Ovary (tissue), 9 donors: ENCODE measurements around the gene IL21R. TPM values are rescaled to one million over a fixed set of nuclear protein-coding genes. Genes with fewer than 3 reads are reported as not detected.

Experiments
- DNase-seq, 5 donors: peaks; one replicate each; pipeline ENCODE4 v3.0.0-alpha.2; 2019 to 2020
- H3K27ac ChIP-seq, 2 donors: fragments of 200-600 bp; one replicate each; pipeline versions ENCODE4 v1.5.1 to v1.8.0; 2019 to 2022
- H3K27me3 ChIP-seq: fragments of 200-600 bp; one replicate; pipeline ENCODE4 v1.8.0; 2022
- H3K36me3 ChIP-seq: fragments of 200-600 bp; sonication (generic); one replicate; pipeline ENCODE4 v1.5.1; 2019
- H3K4me1 ChIP-seq: one replicate; pipeline ENCODE4 v1.8.1; 2013; ENCODE audit warnings: mild to moderate bottlenecking, moderate library complexity; ENCODE audit not compliant: insufficient read depth
- H3K4me3 ChIP-seq: fragments of 200-600 bp; sonication (generic); one replicate; pipeline ENCODE4 v1.5.1; 2017
- H3K9me3 ChIP-seq, 2 donors: fragments of 200-600 bp in 1 of 2; sonication (generic) in 1 of 2; one replicate each; pipeline versions ENCODE4 v1.5.1 to v1.8.1; 2013 to 2019; ENCODE audit warnings: mild to moderate bottlenecking in 1 of 2, moderate library complexity in 1 of 2
- EP300 ChIP-seq: sonication (generic); formaldehyde crosslinking; IDR thresholded peaks from one replicate; pipeline ENCODE4 v1.6.1; 2017; ENCODE audit warnings: antibody characterized with exemption
- POLR2A ChIP-seq: fragments of 450-650 bp; IDR thresholded peaks from one replicate; pipeline ENCODE4 v1.6.1; 2017; ENCODE audit warnings: antibody characterized with exemption, mild to moderate bottlenecking, moderate library complexity
- WGBS, 3 donors: extraction: QIAGEN DNeasy Blood & Tissue Kit in 1 of 3; methylation state at CpG; one replicate each; pipeline versions ENCODE4 v1.1.5 to v1.1.7; 2013 to 2017; 5-methylcytosine and 5-hydroxymethylcytosine counted together
- intact Hi-C, 4 donors: fragments of 100-400 bp; cut with DNase I; formaldehyde crosslinking; loops; one replicate each; pipeline versions ENCODE4 v1.11.0 to v1.15.1; 2022 to 2023
- polyA plus RNA-seq, 2 donors: library from polyadenylated mRNA; stranded (reverse); fragments of 200-250 nt in 1 of 2; fragments of 350-450 nt in 1 of 2; fragmentation: Illumina TruSeq in 1 of 2; extraction: RNeasy Lipid Tissue Mini Kit (QIAGEN cat#74804) in 1 of 2; gene quantifications; one replicate each; pipeline ENCODE4 v1.2.3, GENCODE V29; 2013 to 2014
- total RNA-seq, 7 donors: library from RNA; depleted of rRNA in 2 of 7; stranded (reverse); fragments of >200 nt in 2 of 7; fragmentation: NEBNext Ultra II Directional in 3 of 7; extraction: Animal tissue kit (Norgen Biotek cat#: 25700) in 3 of 7; gene quantifications; one replicate each; pipeline versions ENCODE4 v1.1.0 to v1.2.4, GENCODE V29; 2016 to 2023
- TF ChIP-seq, protein P1 (sequence below), 3 donors: fragments of 450-650 bp in 2 of 3; fragments of 200-600 bp in 1 of 3; IDR thresholded peaks; one replicate each; pipeline versions ENCODE4 v1.5.1 to v1.8.0; 2016 to 2022; ENCODE audit warnings: antibody characterized with exemption in 3 of 3, mild to moderate bottlenecking in 1 of 3
- donor health status: DM: no; HTN: no; CAD: no; lungs with moderate emphysema.
- donor health status: DM: no; HTN: no; CAD: no.
- donor health status: Bipolar disorder and iron deficiency.
- donor health status: DM: yes; HTN: yes; CAD: no.
- donor health status: DM: no; HTN: no; CAD: no.
- donor health status: DM: yes; HTN: yes; CAD: no.

The IL21R gene
- total and polyA plus RNA-seq, 9 donors, result 0.01 to 1.00 (median 0.23) TPM; not detected in 2

DNA sequence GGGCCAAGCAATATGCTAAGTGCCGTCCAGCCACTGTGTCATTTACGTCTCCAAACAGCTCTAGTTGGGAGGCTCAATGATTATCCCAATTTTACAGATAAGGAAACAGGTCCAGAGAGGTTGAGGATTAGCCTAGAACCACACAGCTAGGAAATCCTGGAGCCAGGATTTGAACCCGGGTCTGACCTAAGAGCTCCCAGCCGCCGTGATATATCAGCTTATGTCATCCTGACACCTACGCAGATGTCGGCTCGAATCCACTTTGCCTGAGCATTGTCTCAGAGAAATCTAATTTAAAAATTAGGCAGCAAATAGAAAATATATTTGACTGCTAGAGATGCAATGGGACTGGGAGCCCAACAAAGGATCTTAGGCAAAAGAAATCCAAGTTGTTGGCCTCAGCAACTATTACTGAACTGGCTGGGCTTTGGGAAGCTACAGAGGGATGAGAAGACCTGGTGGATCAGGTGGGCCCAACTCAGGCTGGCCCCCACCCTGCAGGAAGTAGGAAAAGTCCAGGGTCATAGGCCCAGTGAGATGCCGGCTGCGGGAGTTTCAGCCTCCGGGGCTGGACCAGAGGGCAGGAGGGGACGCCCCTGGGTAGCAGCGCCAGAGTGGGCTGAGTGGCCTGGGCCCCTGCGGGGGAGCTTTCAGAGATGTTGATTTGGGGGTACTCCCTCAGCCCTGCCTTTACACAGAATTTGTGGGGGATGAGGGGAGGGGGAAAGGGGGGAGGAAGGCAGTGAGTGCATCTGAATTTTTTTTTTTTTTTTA lies 35.1 kb upstream of the IL21R start:
- WGBS, 3 donors, result 49 to 64% (median 54%) methylated on average over 14 of the region's 14 CpGs
- Histone ChIP-seq H3K9me3 (no peaks in the 10 kb centered on the region), H3K27me3 (no peaks in the 10 kb centered on the region), H3K4me1 (peaks cover 4% of the 10 kb centered on the region), H3K4me3 (no peak overlapping the region), H3K36me3 (no peaks in the 10 kb centered on the region), H3K27ac (no peak overlapping the region)
- intact Hi-C loops, result loop anchor here in 1 of 4 donors (10.0 kb wide), 1 partner anchor 192 kb away; no protein-coding TSS in a partner anchor
- DNase-seq, result no peak
- TF ChIP-seq EP300, result no peak
- TF ChIP-seq, protein P1, sequence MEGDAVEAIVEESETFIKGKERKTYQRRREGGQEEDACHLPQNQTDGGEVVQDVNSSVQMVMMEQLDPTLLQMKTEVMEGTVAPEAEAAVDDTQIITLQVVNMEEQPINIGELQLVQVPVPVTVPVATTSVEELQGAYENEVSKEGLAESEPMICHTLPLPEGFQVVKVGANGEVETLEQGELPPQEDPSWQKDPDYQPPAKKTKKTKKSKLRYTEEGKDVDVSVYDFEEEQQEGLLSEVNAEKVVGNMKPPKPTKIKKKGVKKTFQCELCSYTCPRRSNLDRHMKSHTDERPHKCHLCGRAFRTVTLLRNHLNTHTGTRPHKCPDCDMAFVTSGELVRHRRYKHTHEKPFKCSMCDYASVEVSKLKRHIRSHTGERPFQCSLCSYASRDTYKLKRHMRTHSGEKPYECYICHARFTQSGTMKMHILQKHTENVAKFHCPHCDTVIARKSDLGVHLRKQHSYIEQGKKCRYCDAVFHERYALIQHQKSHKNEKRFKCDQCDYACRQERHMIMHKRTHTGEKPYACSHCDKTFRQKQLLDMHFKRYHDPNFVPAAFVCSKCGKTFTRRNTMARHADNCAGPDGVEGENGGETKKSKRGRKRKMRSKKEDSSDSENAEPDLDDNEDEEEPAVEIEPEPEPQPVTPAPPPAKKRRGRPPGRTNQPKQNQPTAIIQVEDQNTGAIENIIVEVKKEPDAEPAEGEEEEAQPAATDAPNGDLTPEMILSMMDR (IDR thresholded peaks at IDR 0.05), result no peak
- no peak for TF ChIP-seq POLR2A

DNA sequence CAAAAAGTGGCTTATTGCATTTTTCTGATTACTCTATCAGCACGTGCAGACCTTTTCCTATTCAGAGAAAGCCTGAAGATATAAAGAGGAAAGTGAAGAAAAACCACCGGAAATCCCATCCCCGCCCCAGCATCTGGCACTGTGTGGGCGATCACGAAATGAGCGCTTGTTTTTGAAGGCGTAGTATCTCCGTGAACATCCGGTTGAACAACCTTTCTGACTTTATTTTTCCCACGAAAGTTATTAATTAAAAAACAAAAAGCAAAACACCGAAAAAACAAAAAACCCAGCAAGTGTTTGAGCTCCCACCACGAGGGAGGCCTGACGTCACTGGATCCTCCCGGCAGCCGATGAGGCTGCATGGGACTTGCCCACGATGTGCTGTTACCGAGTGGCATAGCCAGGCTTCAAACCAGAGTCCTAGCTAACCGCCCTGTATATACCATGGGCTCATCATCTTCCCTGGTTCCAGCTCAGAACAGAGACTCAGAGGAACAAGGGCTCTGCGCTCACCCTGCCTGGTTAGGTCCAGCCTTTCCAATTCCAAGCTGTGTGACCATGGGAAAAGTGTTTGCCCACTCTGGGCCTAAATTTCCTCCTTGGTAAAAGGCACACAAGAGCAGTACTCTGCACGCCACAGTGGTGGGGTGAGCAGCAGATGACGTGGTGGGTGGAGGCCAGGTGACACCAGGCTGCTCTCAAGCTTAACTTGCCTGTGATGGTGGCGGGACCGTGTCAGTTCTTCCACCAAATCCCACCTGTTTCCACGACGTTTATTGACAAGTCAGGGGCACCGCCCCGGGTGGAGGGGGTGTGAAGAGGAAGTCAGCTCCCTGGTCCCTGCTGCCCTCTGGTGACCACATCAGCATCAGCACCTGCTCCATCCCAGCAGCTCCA lies 34.3 kb upstream of the IL21R start:
- WGBS, 3 donors, result 6 to 21% (median 8%) methylated on average over 27 of the region's 27 CpGs
- Histone ChIP-seq H3K27ac (peak overlapping the region in 1 of 2 donors; percentile 13), H3K4me3 (no peak overlapping the region)

DNA sequence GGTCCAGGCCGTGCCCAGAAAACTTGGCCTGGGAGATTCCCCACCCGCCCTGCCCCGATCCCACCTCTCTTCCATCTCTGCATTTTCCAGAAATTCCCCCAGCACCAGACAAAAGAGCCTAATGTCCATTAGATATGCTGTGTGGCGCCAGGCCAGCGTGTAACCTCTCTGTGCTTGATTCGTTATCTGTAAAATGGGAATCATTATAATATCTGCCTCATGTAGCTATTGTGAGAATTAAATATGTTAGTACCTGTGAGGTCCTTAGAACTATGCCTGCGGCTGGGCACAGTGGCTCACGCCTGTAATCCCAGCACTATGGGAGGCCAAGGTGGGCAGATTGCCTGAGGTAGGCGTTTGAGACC lies 33.6 kb upstream of the IL21R start:
- no peak for DNase-seq
- intact Hi-C loops, result loop anchor here in 2 of 4 donors (2.0 to 10.0 kb wide), 2 partner anchors 130 to 194 kb away; no protein-coding TSS in a partner anchor
- TF ChIP-seq POLR2A (no peak), EP300 (no peak)
- TF ChIP-seq, protein P1 (IDR thresholded peaks at IDR 0.05), result no peak
- Histone ChIP-seq H3K27ac (no peak overlapping the region), H3K4me3 (no peak overlapping the region), H3K27me3 (no peaks in the 10 kb centered on the region), H3K9me3 (no peaks in the 10 kb centered on the region), H3K36me3 (no peaks in the 10 kb centered on the region), H3K4me1 (peaks cover 4% of the 10 kb centered on the region)
- WGBS, 3 donors, result 40 to 57% (median 42%) methylated on average over 9 of the region's 9 CpGs

More for the DNA sequence above, 34.3 kb upstream of the IL21R start:
- Histone ChIP-seq H3K9me3 (no peaks in the 10 kb centered on the region), H3K27me3 (no peaks in the 10 kb centered on the region), H3K4me1 (peaks cover 4% of the 10 kb centered on the region), H3K36me3 (no peaks in the 10 kb centered on the region)
- intact Hi-C loops, result loop anchor here in 2 of 4 donors (2.0 to 10.0 kb wide), 2 partner anchors 129 to 193 kb away; no protein-coding TSS in a partner anchor
- DNase-seq, result peak; percentile 19 to 75 (median 68)
- TF ChIP-seq, protein P1 (IDR thresholded peaks at IDR 0.05), result peak in 2 of 3 donors; percentile 51
- TF ChIP-seq EP300, result no peak
- no peak for TF ChIP-seq POLR2A

DNA sequence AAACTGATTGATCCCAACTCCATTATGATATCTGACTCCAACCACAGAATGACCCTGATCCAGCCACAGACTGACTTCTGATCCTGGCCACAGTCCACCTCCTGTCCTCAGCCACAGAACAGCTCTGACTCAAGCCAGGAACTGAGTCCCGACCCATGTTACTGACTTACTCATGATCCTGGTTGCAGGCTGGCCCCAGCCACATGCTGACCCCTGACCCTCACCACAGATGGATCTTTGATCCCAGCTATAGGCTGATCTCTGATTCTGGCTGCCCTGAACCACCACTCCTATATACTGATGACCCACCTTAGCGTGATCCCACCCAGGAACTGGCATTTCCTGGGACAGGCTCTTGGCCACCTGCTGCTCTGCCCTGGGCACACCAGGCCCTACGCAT lies 32.2 kb upstream of the IL21R start:
- H3K27ac ChIP-seq, result no peak overlapping the region
- H3K36me3 ChIP-seq, result no peaks in the 10 kb centered on the region
- no peak for DNase-seq
- peaks cover 4% of the 10 kb centered on the region for H3K4me1 ChIP-seq
- intact Hi-C loops, result loop anchor here in 3 of 4 donors (2.0 to 10.0 kb wide), 3 partner anchors 131 to 195 kb away; no protein-coding TSS in a partner anchor
- no peak overlapping the region for H3K4me3 ChIP-seq
- H3K9me3 ChIP-seq, result no peaks in the 10 kb centered on the region
- WGBS, 3 donors, result 73 to 92% (median 83%) methylated on average over 3 of the region's 3 CpGs
- no peaks in the 10 kb centered on the region for H3K27me3 ChIP-seq
- TF ChIP-seq EP300 (no peak), POLR2A (no peak)
- TF ChIP-seq, protein P1 (IDR thresholded peaks at IDR 0.05), result no peak
